ENCODE results near the gene ZBTB16.

ZBTB16 gene

DNA sequence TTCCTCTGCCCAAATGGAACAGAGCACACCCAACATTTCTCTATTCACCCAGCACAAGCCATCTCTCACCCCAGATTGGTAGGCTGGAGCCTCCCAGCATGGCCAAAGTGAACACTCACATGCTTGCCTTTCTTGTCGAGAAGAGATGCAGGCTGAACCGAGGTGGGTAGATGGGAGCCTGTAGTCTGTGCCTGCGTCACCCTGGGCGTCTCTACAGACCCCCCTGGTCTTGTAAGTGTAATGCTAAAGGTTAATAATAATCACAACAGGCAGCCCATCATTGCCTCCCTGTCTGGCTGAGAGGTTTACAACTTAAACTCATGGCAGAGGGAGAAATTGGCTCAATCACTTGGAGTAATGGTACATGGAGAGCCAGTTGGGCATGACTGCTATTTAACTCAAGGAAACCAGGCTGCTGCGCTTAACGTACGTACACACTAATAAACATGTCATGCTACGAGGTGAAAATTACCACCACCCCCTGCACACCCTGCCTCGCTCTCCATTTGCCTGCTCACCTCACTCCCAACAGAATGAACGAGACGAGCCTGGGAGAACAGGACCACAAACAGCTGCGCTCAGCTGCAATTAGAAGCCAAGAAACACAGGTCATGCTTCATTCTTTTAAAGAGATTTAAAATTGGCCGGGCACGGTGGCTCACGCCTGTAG, 9.1 kb upstream of the ZBTB16 start:
- no peak for DNase-seq (ENCODE audit: low read depth, low spot score)

DNA sequence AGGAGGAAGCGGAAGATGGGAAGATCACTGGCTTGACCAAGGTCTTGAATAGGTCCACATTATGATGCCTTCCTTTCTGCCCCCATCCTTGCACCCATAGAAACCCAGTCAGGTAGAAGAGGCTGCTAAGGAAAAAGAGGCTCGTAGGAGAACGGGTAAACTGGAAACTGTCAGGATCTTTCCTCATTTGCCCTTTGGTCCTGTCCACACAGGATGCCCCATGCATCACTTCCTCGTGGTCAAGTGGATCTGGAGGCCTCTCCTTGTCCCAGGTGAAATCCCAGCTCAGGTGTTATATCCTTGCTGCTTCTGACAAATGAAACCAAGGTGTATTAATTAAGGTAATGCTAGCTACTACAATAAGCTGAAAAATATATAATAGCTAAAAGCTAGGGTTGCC, 8.0 kb upstream of the ZBTB16 start:
- no peaks in the 10 kb centered on the region for H3K36me3 ChIP-seq (ENCODE audit: insufficient read depth, low read length)
- H3K9me3 ChIP-seq (ENCODE audit: low read depth, low read length): no peaks in the 10 kb centered on the region
- no peak overlapping the region for H3K9ac ChIP-seq (ENCODE audit: insufficient read length)
- H3K4me3 ChIP-seq: no peak overlapping the region
- DNase-seq (ENCODE audit: low read depth, low spot score): no peak
- TF ChIP-seq EZH2 (IDR thresholded peaks at IDR 0.05) (no peak), FOXP2 (optimal IDR thresholded peaks at IDR 0.05; ENCODE audit: control extremely low read depth, extremely low read length, insufficient read depth) (no peak), POLR2AphosphoS5 (IDR thresholded peaks at IDR 0.05; ENCODE audit: borderline replicate concordance, low read depth, low read length) (no peak)
- H3K27ac ChIP-seq: no peak overlapping the region

More for the DNA sequence above, 9.1 kb upstream of the ZBTB16 start:
- no peak overlapping the region for H3K27ac ChIP-seq
- no peaks in the 10 kb centered on the region for H3K9me3 ChIP-seq (ENCODE audit: low read depth, low read length)
- no peak overlapping the region for H3K4me3 ChIP-seq
- no peaks in the 10 kb centered on the region for H3K36me3 ChIP-seq (ENCODE audit: insufficient read depth, low read length)
- no peak overlapping the region for H3K9ac ChIP-seq (ENCODE audit: insufficient read length)
- TF ChIP-seq EZH2 (IDR thresholded peaks at IDR 0.05) (no peak), POLR2AphosphoS5 (IDR thresholded peaks at IDR 0.05; ENCODE audit: borderline replicate concordance, low read depth, low read length) (no peak), FOXP2 (optimal IDR thresholded peaks at IDR 0.05; ENCODE audit: control extremely low read depth, extremely low read length, insufficient read depth) (no peak)

DNA sequence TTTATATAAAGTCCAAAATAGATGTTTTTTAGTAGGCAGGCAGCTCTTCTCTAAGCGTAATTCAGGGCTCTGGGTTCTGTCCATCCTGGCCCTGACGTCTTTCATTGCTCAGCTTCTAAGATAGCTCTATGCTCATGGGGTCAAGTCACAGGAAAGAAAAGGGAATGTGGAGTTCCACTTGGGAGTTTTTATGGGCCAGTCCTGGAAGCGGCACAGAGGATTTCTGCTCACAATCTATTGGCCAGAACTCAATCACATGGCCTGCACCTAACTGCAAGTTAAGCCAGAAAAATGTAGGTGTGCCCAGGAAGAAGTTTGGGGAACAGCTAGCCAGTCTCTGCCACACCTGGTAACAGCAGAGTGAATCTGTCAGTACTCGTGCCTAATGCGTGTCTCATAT, 7.4 kb upstream of the ZBTB16 start:
- no peak overlapping the region for H3K4me3 ChIP-seq
- DNase-seq (ENCODE audit: low read depth, low spot score): no peak
- TF ChIP-seq POLR2AphosphoS5 (IDR thresholded peaks at IDR 0.05; ENCODE audit: borderline replicate concordance, low read depth, low read length) (no peak), EZH2 (IDR thresholded peaks at IDR 0.05) (no peak), FOXP2 (optimal IDR thresholded peaks at IDR 0.05; ENCODE audit: control extremely low read depth, extremely low read length, insufficient read depth) (no peak)
- no peak overlapping the region for H3K9ac ChIP-seq (ENCODE audit: insufficient read length)
- no peaks in the 10 kb centered on the region for H3K9me3 ChIP-seq (ENCODE audit: low read depth, low read length)
- no peaks in the 10 kb centered on the region for H3K36me3 ChIP-seq (ENCODE audit: insufficient read depth, low read length)
- no peak overlapping the region for H3K27ac ChIP-seq

- Histone ChIP-seq H3K9ac (ENCODE audit: insufficient read length) (no peak overlapping the region), H3K27ac (no peak overlapping the region), H3K9me3 (ENCODE audit: low read depth, low read length) (no peaks in the 10 kb centered on the region), H3K4me3 (no peak overlapping the region), H3K36me3 (ENCODE audit: insufficient read depth, low read length) (no peaks in the 10 kb centered on the region)
- DNase-seq (ENCODE audit: low read depth, low spot score): no peak
- TF ChIP-seq FOXP2 (optimal IDR thresholded peaks at IDR 0.05; ENCODE audit: control extremely low read depth, extremely low read length, insufficient read depth) (no peak), POLR2AphosphoS5 (IDR thresholded peaks at IDR 0.05; ENCODE audit: borderline replicate concordance, low read depth, low read length) (no peak), EZH2 (IDR thresholded peaks at IDR 0.05) (no peak)
Measured at GRCh38 chr11:114053406-114053805, 6.1 kb upstream of the ZBTB16 start.

DNA sequence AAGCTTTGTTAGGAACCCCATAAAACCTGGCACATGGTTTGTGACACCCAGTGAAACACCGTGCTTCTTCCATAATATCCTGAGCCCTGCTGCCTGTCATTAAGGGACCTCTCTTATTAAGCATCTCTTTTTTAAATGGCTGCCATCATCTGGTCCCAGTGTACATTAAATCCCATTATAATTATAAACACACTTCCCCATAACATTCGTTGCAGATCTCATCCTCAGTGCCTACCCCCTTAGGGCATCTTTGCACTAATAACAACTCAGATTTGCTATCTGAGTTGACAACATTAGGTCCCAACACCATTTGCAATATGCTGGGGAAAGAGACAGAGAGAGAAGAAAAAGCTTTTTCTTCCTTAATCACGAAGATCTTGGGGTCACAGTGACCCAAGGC, 4.7 kb upstream of the ZBTB16 start:
- Histone ChIP-seq H3K36me3 (ENCODE audit: insufficient read depth, low read length) (no peaks in the 10 kb centered on the region), H3K9ac (ENCODE audit: insufficient read length) (no peak overlapping the region), H3K27ac (no peak overlapping the region), H3K4me3 (no peak overlapping the region), H3K9me3 (ENCODE audit: low read depth, low read length) (no peaks in the 10 kb centered on the region)
- no peak for TF ChIP-seq FOXP2 (optimal IDR thresholded peaks at IDR 0.05; ENCODE audit: control extremely low read depth, extremely low read length, insufficient read depth)
- TF ChIP-seq POLR2AphosphoS5 (IDR thresholded peaks at IDR 0.05; ENCODE audit: borderline replicate concordance, low read depth, low read length): no peak
- TF ChIP-seq EZH2 (IDR thresholded peaks at IDR 0.05): no peak
- no peak for DNase-seq (ENCODE audit: low read depth, low spot score)

GRCh38 chr11:114056409-114056808, 3.1 kb upstream of the ZBTB16 start:
- no peak for TF ChIP-seq EZH2 (IDR thresholded peaks at IDR 0.05)
- no peak for TF ChIP-seq POLR2AphosphoS5 (IDR thresholded peaks at IDR 0.05; ENCODE audit: borderline replicate concordance, low read depth, low read length)
- TF ChIP-seq FOXP2 (optimal IDR thresholded peaks at IDR 0.05; ENCODE audit: control extremely low read depth, extremely low read length, insufficient read depth): no peak
- H3K9me3 ChIP-seq (ENCODE audit: low read depth, low read length): no peaks in the 10 kb centered on the region
- no peak overlapping the region for H3K4me3 ChIP-seq
- no peak overlapping the region for H3K27ac ChIP-seq
- H3K36me3 ChIP-seq (ENCODE audit: insufficient read depth, low read length): no peaks in the 10 kb centered on the region
- DNase-seq (ENCODE audit: low read depth, low spot score): no peak
- no peak overlapping the region for H3K9ac ChIP-seq (ENCODE audit: insufficient read length)

DNA sequence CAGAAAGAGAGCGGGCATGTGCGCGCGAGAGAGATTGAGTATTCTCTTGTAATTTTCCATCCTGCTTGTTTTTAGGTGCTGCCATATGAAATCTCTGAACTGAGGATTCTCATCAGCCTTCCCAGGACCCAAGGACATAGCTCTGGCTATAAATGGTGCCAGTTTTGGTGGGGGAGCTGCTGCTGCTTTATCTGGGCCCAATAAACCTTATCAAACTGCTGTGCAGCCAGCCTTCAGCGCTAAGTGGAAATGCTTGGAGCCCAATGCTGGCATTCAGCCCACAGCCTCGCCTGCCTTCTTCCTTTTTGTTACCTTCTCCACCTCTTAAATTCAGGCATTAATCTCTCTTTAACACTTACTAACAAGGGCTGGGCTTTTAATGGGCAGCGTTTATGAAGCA, 2.4 kb upstream of the ZBTB16 start:
- Histone ChIP-seq H3K4me3 (no peak overlapping the region), H3K9me3 (ENCODE audit: low read depth, low read length) (no peaks in the 10 kb centered on the region), H3K36me3 (ENCODE audit: insufficient read depth, low read length) (no peaks in the 10 kb centered on the region), H3K27ac (no peak overlapping the region), H3K9ac (ENCODE audit: insufficient read length) (no peak overlapping the region)
- no peak for DNase-seq (ENCODE audit: low read depth, low spot score)
- no peak for TF ChIP-seq EZH2 (IDR thresholded peaks at IDR 0.05)
- TF ChIP-seq FOXP2 (optimal IDR thresholded peaks at IDR 0.05; ENCODE audit: control extremely low read depth, extremely low read length, insufficient read depth): no peak
- TF ChIP-seq POLR2AphosphoS5 (IDR thresholded peaks at IDR 0.05; ENCODE audit: borderline replicate concordance, low read depth, low read length): no peak

DNA sequence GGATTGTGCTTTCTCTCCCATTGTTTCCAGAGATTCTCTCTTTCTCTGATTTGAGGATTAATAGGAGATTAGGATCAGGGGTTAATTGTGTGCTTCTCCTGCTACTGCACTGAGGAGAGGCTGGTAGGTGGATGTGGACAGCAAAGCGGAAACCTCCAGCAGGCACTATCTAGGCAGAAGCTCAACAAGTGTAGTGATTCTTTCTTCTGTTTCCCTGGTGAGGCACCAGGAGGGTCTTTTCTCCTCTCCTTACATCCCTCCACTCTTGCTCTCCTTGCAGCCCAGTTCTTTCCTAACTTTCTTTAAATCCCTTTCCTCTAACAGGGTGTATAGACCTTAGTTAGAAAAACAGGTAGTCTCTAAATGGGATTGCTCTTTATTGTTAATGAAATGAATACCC, 1.9 kb upstream of the ZBTB16 start:
- no peak overlapping the region for H3K4me3 ChIP-seq
- no peak for TF ChIP-seq POLR2AphosphoS5 (IDR thresholded peaks at IDR 0.05; ENCODE audit: borderline replicate concordance, low read depth, low read length)
- no peak for TF ChIP-seq EZH2 (IDR thresholded peaks at IDR 0.05)
- no peak for TF ChIP-seq FOXP2 (optimal IDR thresholded peaks at IDR 0.05; ENCODE audit: control extremely low read depth, extremely low read length, insufficient read depth)
- H3K9me3 ChIP-seq (ENCODE audit: low read depth, low read length): no peaks in the 10 kb centered on the region
- no peak for DNase-seq (ENCODE audit: low read depth, low spot score)
- H3K36me3 ChIP-seq (ENCODE audit: insufficient read depth, low read length): no peaks in the 10 kb centered on the region
- H3K27ac ChIP-seq: no peak overlapping the region
- H3K9ac ChIP-seq (ENCODE audit: insufficient read length): no peak overlapping the region
